PC-9 (cell line): ENCODE measurements around the gene ALDOB. TPM values are rescaled to one million over a fixed set of nuclear protein-coding genes. Genes with fewer than 3 reads are reported as not detected.

Experiments
- BruUV-seq: library from RNA; stranded (reverse); fragments of 400-500 nt; replicated peaks from 2 replicates; lab custom pipeline; 2021; lab: Mats Ljungman, UMichigan
- CTCF ChIA-PET: fragments of 300-600 bp; sonication (Branson Sonifier 250); formaldehyde crosslinking; loops from one replicate; lab custom pipeline; 2022; ENCODE audit warnings: antibody characterized with exemption; lab: Charles Lee
- POLR2A ChIA-PET: fragments of 300-600 bp; sonication (Branson Sonifier 250); formaldehyde crosslinking; loops from one replicate; lab custom pipeline; 2022; ENCODE audit warnings: antibody characterized with exemption; ENCODE audit not compliant: unreplicated experiment; lab: Charles Lee
- DNase-seq, 2 experiments: peaks; one replicate each; pipeline versions ENCODE4 v3.0.0 to v3.0.0-alpha.2; 2015 to 2022; ENCODE audit warnings: mixed read lengths in 1 of 2
- H2AFZ ChIP-seq: fragments of 200-600 bp; sonication (generic); 2 replicates; pipeline ENCODE4 v1.8.1; 2017; ENCODE audit warnings: antibody characterized with exemption
- H3F3A ChIP-seq: fragments of 200-600 bp; sonication (generic); 2 replicates; pipeline ENCODE4 v1.8.1; 2017; ENCODE audit warnings: antibody characterized with exemption, mild to moderate bottlenecking, low read depth; ENCODE audit not compliant: insufficient read depth
- H3K27ac ChIP-seq: fragments of 200-600 bp; sonication (generic); 2 replicates; pipeline ENCODE4 v1.6.1; 2016; ENCODE audit warnings: mixed run types
- H3K27me3 ChIP-seq: fragments of 200-600 bp; sonication (generic); 2 replicates; pipeline ENCODE4 v1.6.1; 2016; ENCODE audit warnings: low read depth, mixed run types; ENCODE audit not compliant: insufficient read depth
- H3K36me3 ChIP-seq: fragments of 200-600 bp; sonication (generic); 2 replicates; pipeline ENCODE4 v1.6.1; 2016; ENCODE audit warnings: low read depth, mixed run types
- H3K4me1 ChIP-seq: fragments of 200-600 bp; sonication (generic); replicated peaks from 2 replicates; pipeline ENCODE4 v1.6.1; 2016; ENCODE audit warnings: mixed run types; ENCODE audit not compliant: insufficient read depth
- H3K4me2 ChIP-seq: fragments of 200-600 bp; sonication (generic); 2 replicates; pipeline ENCODE4 v1.6.1; 2017; ENCODE audit warnings: mixed run types
- H3K4me3 ChIP-seq: fragments of 200-600 bp; sonication (generic); 2 replicates; pipeline ENCODE4 v1.6.1; 2016; ENCODE audit warnings: mixed run types
- H3K79me2 ChIP-seq: fragments of 200-600 bp; sonication (generic); 2 replicates; pipeline ENCODE4 v1.6.1; 2017; ENCODE audit warnings: low read depth, mixed run types
- H3K9me2 ChIP-seq: fragments of 200-600 bp; sonication (generic); 2 replicates; pipeline ENCODE4 v1.8.1; 2017; ENCODE audit warnings: mild to moderate bottlenecking; ENCODE audit not compliant: insufficient read depth
- H3K9me3 ChIP-seq: fragments of 200-600 bp; sonication (generic); 2 replicates; pipeline ENCODE4 v1.8.1; 2016; ENCODE audit warnings: low read depth; ENCODE audit not compliant: insufficient read depth
- H4K20me1 ChIP-seq: fragments of 200-600 bp; sonication (generic); 2 replicates; pipeline ENCODE4 v1.8.1; 2017; ENCODE audit not compliant: insufficient read depth
- CTCF ChIP-seq: fragments of 200-600 bp; sonication (generic); conservative IDR thresholded peaks from 2 replicates; pipeline ENCODE4 v1.6.1; 2017; ENCODE audit warnings: mixed run types, antibody characterized with exemption, mild to moderate bottlenecking, moderate library complexity
- EZH2 ChIP-seq: fragments of 200-600 bp; sonication (generic); IDR thresholded peaks from 2 replicates; pipeline ENCODE4 v1.8.0; 2017; ENCODE audit warnings: antibody characterized with exemption, low read depth
- intact Hi-C: fragments of 100-400 bp; cut with micrococcal nuclease; formaldehyde crosslinking; loops from one replicate; pipeline ENCODE4 v1.10.0; 2022; ENCODE audit not compliant: unreplicated experiment
- total RNA-seq: library from RNA; stranded (reverse); gene quantifications from 2 replicates; pipeline ENCODE4 v1.2.3, GENCODE V29; 2021

The ALDOB gene
- total RNA-seq, 1 experiment from 2014 or later = not detected

GRCh38 chr9:101427957-101428655 lies 7.5 kb downstream of the ALDOB start:
- ChIA-PET CTCF (no interaction called here), POLR2A (no interaction called here)
- H3K79me2 ChIP-seq = no peaks in the 10 kb centered on the region
- intact Hi-C loops = no loop called here
- H4K20me1 ChIP-seq = no peaks in the 10 kb centered on the region
- H2AFZ ChIP-seq = no peak overlapping the region
- TF ChIP-seq CTCF (no peak), EZH2 (no peak)
- no peaks in the 10 kb centered on the region for H3K9me2 ChIP-seq
- no peaks in the 10 kb centered on the region for H3K36me3 ChIP-seq
- H3K4me1 ChIP-seq = no peaks in the 10 kb centered on the region
- no TSS peak for BruUV-seq
- no peaks in the 10 kb centered on the region for H3K9me3 ChIP-seq
- H3K27ac ChIP-seq = no peak overlapping the region
- no peaks in the 10 kb centered on the region for H3F3A ChIP-seq
- H3K27me3 ChIP-seq = peaks cover 42% of the 10 kb centered on the region; the same call in 1 of the 2 replicates
- no peak for DNase-seq
- H3K4me2 ChIP-seq = no peak overlapping the region
- no peak overlapping the region for H3K4me3 ChIP-seq

GRCh38 chr9:101427358-101427757 lies 8.2 kb downstream of the ALDOB start:
- TF ChIP-seq CTCF (no peak), EZH2 (no peak)
- Histone ChIP-seq H4K20me1 (no peaks in the 10 kb centered on the region; the same call in 1 of the 2 replicates), H3K4me1 (no peaks in the 10 kb centered on the region), H3K4me2 (no peak overlapping the region), H3K27ac (no peak overlapping the region), H3K27me3 (peaks cover 49% of the 10 kb centered on the region), H3F3A (no peaks in the 10 kb centered on the region), H3K4me3 (no peak overlapping the region), H3K36me3 (no peaks in the 10 kb centered on the region), H3K9me3 (no peaks in the 10 kb centered on the region), H3K79me2 (no peaks in the 10 kb centered on the region), H3K9me2 (no peaks in the 10 kb centered on the region), H2AFZ (no peak overlapping the region)
- intact Hi-C loops = no loop called here
- CTCF ChIA-PET = no interaction called here
- POLR2A ChIA-PET = no interaction called here
- no peak for DNase-seq
- no TSS peak for BruUV-seq

GRCh38 chr9:101421653-101422065 lies 13.9 kb downstream of the ALDOB start:
- H3K4me1 ChIP-seq = no peaks in the 10 kb centered on the region
- H2AFZ ChIP-seq = no peak overlapping the region
- no peak overlapping the region for H3K4me2 ChIP-seq
- no peak for DNase-seq
- H3K79me2 ChIP-seq = no peaks in the 10 kb centered on the region
- H3K9me3 ChIP-seq = no peaks in the 10 kb centered on the region
- H4K20me1 ChIP-seq = no peaks in the 10 kb centered on the region; the same call in 1 of the 2 replicates
- no peaks in the 10 kb centered on the region for H3F3A ChIP-seq
- ChIA-PET POLR2A (no interaction called here), CTCF (no interaction called here)
- no peak overlapping the region for H3K4me3 ChIP-seq
- no peaks in the 10 kb centered on the region for H3K9me2 ChIP-seq
- no peak overlapping the region for H3K27ac ChIP-seq
- BruUV-seq = no TSS peak
- peaks cover 50% of the 10 kb centered on the region for H3K27me3 ChIP-seq
- TF ChIP-seq CTCF = no peak
- TF ChIP-seq EZH2 = no peak
- no peaks in the 10 kb centered on the region for H3K36me3 ChIP-seq
- intact Hi-C loops = no loop called here
